CD4-positive, alpha-beta T cell treated with Interleukin-4 for 1 hour (primary cell): ENCODE measurements around the gene SOX18.

ENCODE experiments used
- DNase-seq, 2 donors: peaks; one replicate each; pipeline ENCODE4 v3.0.0-alpha.2; 2020 to 2022

The SOX18 gene

DNA sequence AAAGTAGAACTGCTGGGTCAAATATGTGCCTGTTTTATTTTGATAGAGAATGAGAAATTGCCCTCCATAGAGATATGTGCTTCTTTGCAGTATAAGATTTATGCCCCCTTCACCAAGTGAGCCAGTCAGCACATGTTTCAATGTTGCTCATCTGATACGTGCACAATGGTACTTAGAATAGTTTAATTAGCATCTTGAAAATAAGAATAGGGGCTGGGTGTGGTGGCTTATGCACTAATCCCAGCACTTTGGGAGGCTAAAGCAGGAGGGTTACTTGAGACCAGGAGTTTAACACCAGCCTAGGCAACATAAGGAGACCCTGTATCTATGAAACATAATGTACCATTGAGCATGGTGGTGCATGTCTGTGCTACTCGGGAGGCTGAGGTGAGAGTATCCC, 33.8 kb downstream of the SOX18 start:
- DNase-seq, result no peak

GRCh38 chr20:64012385-64013154, 36.9 kb downstream of the SOX18 start:
- peak in 1 of 2 donors; percentile 58 for DNase-seq

DNA sequence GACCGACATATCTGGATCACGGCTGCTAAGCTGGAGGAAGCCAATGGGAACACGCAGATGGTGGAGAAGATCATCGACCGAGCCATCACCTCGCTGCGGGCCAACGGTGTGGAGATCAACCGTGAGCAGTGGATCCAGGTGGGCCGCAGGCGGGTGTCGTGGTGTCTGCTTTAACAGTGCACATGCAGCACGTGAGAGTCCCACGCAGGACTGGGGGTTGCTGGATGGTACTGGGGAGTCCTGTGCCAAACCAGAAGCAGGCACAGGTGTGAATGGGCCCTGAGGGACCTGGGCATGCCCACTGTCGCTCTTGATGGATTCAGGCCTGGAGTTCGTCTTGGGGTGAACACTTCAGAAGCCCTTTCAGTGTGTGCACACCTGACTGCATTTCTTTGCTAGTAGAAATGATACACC, 38.1 kb downstream of the SOX18 start:
- peak in 1 of 2 donors; percentile 8 for DNase-seq

- no peak for DNase-seq
Observed at GRCh38 chr20:64010711-64011237, 38.7 kb downstream of the SOX18 start.

- DNase-seq, result no peak
Observed at GRCh38 chr20:64009811-64010387, 39.5 kb downstream of the SOX18 start.

- DNase-seq, result no peak
Observed at GRCh38 chr20:64006902-64007301, 42.5 kb downstream of the SOX18 start.

GRCh38 chr20:64006490-64006889, 42.9 kb downstream of the SOX18 start:
- DNase-seq, result no peak

GRCh38 chr20:64005394-64005793, 44.0 kb downstream of the SOX18 start:
- no peak for DNase-seq

- no peak for DNase-seq
Observed at GRCh38 chr20:64003960-64004725, 45.3 kb downstream of the SOX18 start.

- no peak for DNase-seq
Observed at GRCh38 chr20:64001607-64002011, 47.8 kb downstream of the SOX18 start.

DNA sequence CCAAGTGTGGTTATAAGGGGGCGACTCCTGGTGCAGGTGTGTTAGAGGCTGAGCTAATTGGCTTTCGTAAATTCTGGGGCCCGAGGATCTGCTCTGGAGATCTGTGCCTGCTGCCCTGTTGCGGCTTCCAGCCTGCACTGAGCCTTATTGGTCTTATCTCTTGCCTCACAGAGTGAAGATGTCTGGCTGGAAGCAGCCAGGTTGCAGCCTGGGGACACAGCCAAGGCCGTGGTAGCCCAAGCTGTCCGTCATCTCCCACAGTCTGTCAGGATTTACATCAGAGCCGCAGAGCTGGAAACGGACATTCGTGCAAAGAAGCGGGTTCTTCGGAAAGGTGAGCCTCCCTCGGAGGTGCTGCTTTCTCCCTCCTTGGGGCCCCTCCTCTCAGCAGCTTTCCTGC, 48.5 kb downstream of the SOX18 start:
- DNase-seq, result no peak
